HepG2 (cell line): Measurements from ENCODE around the gene GRB7. TPM values are rescaled to one million over a fixed set of nuclear protein-coding genes. Genes with fewer than 3 reads are reported as not detected.

ENCODE experiments used
- AKNA ChIP-seq: sonication (generic); formaldehyde crosslinking; IDR thresholded peaks from 2 replicates; pipeline ENCODE4 v1.4.0; 2020; ENCODE audit warnings: missing genetic modification reagents, borderline replicate concordance
- BRD4 ChIP-seq: sonication (generic); formaldehyde crosslinking; IDR thresholded peaks from 2 replicates; pipeline ENCODE4 v1.4.0; 2020; ENCODE audit warnings: missing genetic modification reagents
- CHCHD3 ChIP-seq: sonication (generic); formaldehyde crosslinking; IDR thresholded peaks from 2 replicates; pipeline ENCODE4 v1.8.0; 2022; ENCODE audit warnings: mild to moderate bottlenecking, missing genetic modification reagents, moderate library complexity
- FLYWCH1 ChIP-seq: sonication (generic); formaldehyde crosslinking; IDR thresholded peaks from 2 replicates; pipeline ENCODE4 v1.8.1; 2023; ENCODE audit warnings: mild to moderate bottlenecking, missing genetic modification reagents
- GPBP1L1 ChIP-seq: sonication (generic); formaldehyde crosslinking; IDR thresholded peaks from 2 replicates; pipeline ENCODE4 v1.5.0; 2020; ENCODE audit warnings: mild to moderate bottlenecking, missing genetic modification reagents
- HOXA3 ChIP-seq: sonication (generic); formaldehyde crosslinking; IDR thresholded peaks from 2 replicates; pipeline ENCODE4 v1.5.0; 2020; ENCODE audit warnings: missing genetic modification reagents
- MBNL3 ChIP-seq: fragments of 250-450 bp; sonication (Bioruptor Pico); conservative IDR thresholded peaks from 2 replicates; pipeline ENCODE4 v1.8.0; 2022; ENCODE audit warnings: mild to moderate bottlenecking, inconsistent platforms
- MTERF4 ChIP-seq: sonication (generic); formaldehyde crosslinking; IDR thresholded peaks from 2 replicates; pipeline ENCODE4 v1.8.0; 2023; ENCODE audit warnings: mild to moderate bottlenecking, missing genetic modification reagents
- NCOA2 ChIP-seq: sonication (generic); formaldehyde crosslinking; IDR thresholded peaks from 2 replicates; pipeline ENCODE4 v1.8.0; 2022; ENCODE audit warnings: inconsistent platforms
- NFATC3 ChIP-seq: sonication (generic); formaldehyde crosslinking; IDR thresholded peaks from 2 replicates; pipeline ENCODE4 v1.5.1; 2020; ENCODE audit warnings: mild to moderate bottlenecking, missing genetic modification reagents
- NPAS2 ChIP-seq: sonication (generic); formaldehyde crosslinking; IDR thresholded peaks from 2 replicates; pipeline ENCODE4 v1.8.0; 2022; ENCODE audit warnings: mild to moderate bottlenecking, missing genetic modification reagents, borderline replicate concordance
- RORA ChIP-seq: sonication (generic); formaldehyde crosslinking; IDR thresholded peaks from 2 replicates; pipeline ENCODE4 v1.5.0; 2020; ENCODE audit warnings: mild to moderate bottlenecking, missing genetic modification reagents, moderate library complexity
- SKIL ChIP-seq: sonication (generic); formaldehyde crosslinking; IDR thresholded peaks from 2 replicates; pipeline ENCODE4 v1.8.0; 2022; ENCODE audit warnings: missing genetic modification reagents, mild to moderate bottlenecking, moderate library complexity, borderline replicate concordance
- YY1 ChIP-seq: IDR thresholded peaks from 2 replicates; pipeline ENCODE4 v1.6.1; 2011; ENCODE audit warnings: low read length, low read depth, moderate library complexity, mild to moderate bottlenecking; ENCODE audit not compliant: insufficient read depth, insufficient replicate concordance
- ZNF253 ChIP-seq: sonication (generic); formaldehyde crosslinking; IDR thresholded peaks from 2 replicates; pipeline ENCODE4 v1.8.0; 2022; ENCODE audit warnings: mild to moderate bottlenecking, missing genetic modification reagents, borderline replicate concordance
- ZNF354B ChIP-seq: sonication (generic); formaldehyde crosslinking; IDR thresholded peaks from 2 replicates; pipeline ENCODE4 v1.8.0; 2022; ENCODE audit warnings: mild to moderate bottlenecking, missing genetic modification reagents
- ZNF879 ChIP-seq: sonication (generic); formaldehyde crosslinking; IDR thresholded peaks from 2 replicates; pipeline ENCODE4 v1.8.1; 2023; ENCODE audit warnings: missing genetic modification reagents
- polyA plus RNA-seq, 8 experiments: library from polyadenylated mRNA; depleted of rRNA in 3 of 8; stranded (reverse) in 7 of 8; unstranded in 1 of 8; fragments of >200 nt; fragmentation: Illumina TruSeq in 4 of 8; extraction: Trizol in 4 of 8; gene quantifications; 2 replicates each; pipeline versions ENCODE4 v1.2.1 to v1.2.3, GENCODE V29; 2011 to 2016; ENCODE audit warnings: low read depth in 4 of 8, missing spikeins in 1 of 8, mixed read lengths in 1 of 8; ENCODE audit not compliant: insufficient read depth in 1 of 8
- total RNA-seq, 5 experiments: library from RNA; depleted of rRNA; stranded (reverse); fragments of >200 nt; fragmentation: Illumina TruSeq; extraction: Trizol; gene quantifications; 2 replicates each; pipeline ENCODE4 v1.2.3, GENCODE V29; 2016; ENCODE audit warnings: low read depth in 1 of 5
- TF ChIP-seq, protein P1 (sequence below): sonication (generic); formaldehyde crosslinking; IDR thresholded peaks from 2 replicates; pipeline ENCODE4 v1.9.0; 2021; ENCODE audit warnings: missing genetic modification reagents, mild to moderate bottlenecking, borderline replicate concordance

GRB7 gene
- total and polyA plus RNA-seq, 2 of the 13 experiments (the other 11 are each of a cell fraction or from before 2014, with no cell fraction given), result 60.2 to 77.7 TPM

DNA sequence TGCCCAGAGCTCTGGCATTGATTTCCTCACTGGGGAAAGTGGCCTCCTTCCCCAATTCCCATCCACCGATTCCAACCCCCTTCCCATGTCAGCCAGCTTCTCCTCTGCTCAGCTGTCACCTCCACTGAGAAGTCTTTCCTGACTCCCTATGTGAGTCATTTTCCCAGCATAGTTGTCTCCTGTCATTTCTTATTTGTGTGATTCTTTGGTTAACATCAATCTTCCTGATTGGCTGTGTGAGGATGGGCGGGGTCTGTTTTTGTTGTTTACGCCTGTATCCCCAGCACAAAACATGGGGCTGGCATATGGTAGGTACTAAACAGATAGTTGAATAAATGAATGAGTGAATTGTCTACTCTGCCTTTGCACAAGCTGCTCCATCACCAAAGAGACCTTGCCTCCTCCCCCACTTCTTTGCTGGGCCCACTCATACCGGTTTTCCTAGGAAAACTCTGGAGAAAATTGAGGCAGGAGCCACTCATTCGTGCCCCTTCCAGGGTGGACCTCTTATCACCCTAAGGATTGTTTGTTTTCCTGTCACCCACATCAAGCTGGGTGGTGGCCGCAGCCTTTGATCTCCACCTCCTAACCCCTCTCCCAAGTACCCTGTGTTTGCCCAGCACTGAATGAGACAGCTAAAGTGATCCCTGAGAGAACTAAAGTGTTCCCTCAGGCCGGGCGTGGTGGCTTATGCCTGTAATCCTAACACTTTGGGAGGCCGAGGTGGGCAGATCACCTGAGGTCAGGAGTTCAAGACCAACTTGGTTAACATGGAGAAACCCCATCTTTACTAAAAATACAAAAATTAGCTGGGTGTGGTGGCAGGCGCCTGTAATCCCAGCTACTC is 1.2 kb upstream of the GRB7 start (continued):
- peak; percentile 52; the same call in 1 of the 2 replicates for TF ChIP-seq SKIL (CRISPR knock-in tag)
- no peak for TF ChIP-seq ZNF879 (CRISPR knock-in tag)
- no peak for TF ChIP-seq MBNL3 (CRISPR knock-in tag)
- no peak for TF ChIP-seq ZNF354B
- TF ChIP-seq BRD4 (CRISPR knock-in tag), result no peak
- TF ChIP-seq, protein P1, sequence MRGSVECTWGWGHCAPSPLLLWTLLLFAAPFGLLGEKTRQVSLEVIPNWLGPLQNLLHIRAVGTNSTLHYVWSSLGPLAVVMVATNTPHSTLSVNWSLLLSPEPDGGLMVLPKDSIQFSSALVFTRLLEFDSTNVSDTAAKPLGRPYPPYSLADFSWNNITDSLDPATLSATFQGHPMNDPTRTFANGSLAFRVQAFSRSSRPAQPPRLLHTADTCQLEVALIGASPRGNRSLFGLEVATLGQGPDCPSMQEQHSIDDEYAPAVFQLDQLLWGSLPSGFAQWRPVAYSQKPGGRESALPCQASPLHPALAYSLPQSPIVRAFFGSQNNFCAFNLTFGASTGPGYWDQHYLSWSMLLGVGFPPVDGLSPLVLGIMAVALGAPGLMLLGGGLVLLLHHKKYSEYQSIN (CRISPR knock-in tag), result no peak
- peak; percentile 78 for TF ChIP-seq NCOA2 (CRISPR knock-in tag)
- 0 out of 2 replicates have a peak, but pooled peaks have one; percentile 29 for TF ChIP-seq CHCHD3 (CRISPR knock-in tag)
- TF ChIP-seq RORA (CRISPR knock-in tag), result no peak
- no peak for TF ChIP-seq ZNF253
- peak; percentile 25 for TF ChIP-seq YY1
- no peak for TF ChIP-seq MTERF4 (CRISPR knock-in tag)
- no peak for TF ChIP-seq NFATC3 (CRISPR knock-in tag)
- peak; percentile 34; the same call in 1 of the 2 replicates for TF ChIP-seq HOXA3 (CRISPR knock-in tag)
- no peak for TF ChIP-seq NPAS2 (CRISPR knock-in tag)
- no peak for TF ChIP-seq FLYWCH1
- TF ChIP-seq GPBP1L1, result no peak
- TF ChIP-seq AKNA (CRISPR knock-in tag), result no peak
